HCT116 (cell line): ENCODE measurements around the gene MATK. TPM values are rescaled to one million over a fixed set of nuclear protein-coding genes. Genes with fewer than 3 reads are reported as not detected.

Source experiments
- ATAC-seq: fragments of 200-7000 bp; cut with Tn5 transposase; 2 replicates; pipeline ENCODE4 v1.9.1; 2020; ENCODE audit warnings: mild to moderate bottlenecking, moderate library complexity
- BruUV-seq: library from RNA; stranded (reverse); fragments of 400-500 nt; replicated peaks from 2 replicates; lab custom pipeline; 2021; lab: Mats Ljungman, UMichigan
- CTCF ChIA-PET: fragments of 300-600 bp; sonication (Branson Sonifier 250); formaldehyde crosslinking; loops from one replicate; lab custom pipeline; 2021; ENCODE audit warnings: antibody characterized with exemption; lab: Charles Lee
- POLR2A ChIA-PET: fragments of 300-600, 350-600 bp; sonication (Branson Sonifier 250); formaldehyde crosslinking; loops from one replicate; lab custom pipeline; 2021; ENCODE audit warnings: antibody characterized with exemption; lab: Charles Lee
- RAD21 ChIA-PET, 2 experiments: fragments of 300-600 bp; sonication (Branson Sonifier 250); formaldehyde crosslinking; loops; one replicate each; lab custom pipeline; 2023; ENCODE audit warnings: low total read pairs in 2 of 2; ENCODE audit not compliant: uncharacterized antibody in 2 of 2, unreplicated experiment in 2 of 2, low non-redundant PET in 1 of 2; lab: Charles Lee
- DNase-seq: peaks from one replicate; pipeline ENCODE4 v3.0.0-alpha.2; 2010; ENCODE audit warnings: low read depth, low spot score
- H2AFZ ChIP-seq: fragments of 200-600 bp; shearing (Covaris generic), sonication (generic); 2 replicates; pipeline ENCODE4 v1.6.1; 2017; ENCODE audit warnings: low read depth, mixed run types, mixed read lengths, antibody characterized with exemption, low read length; ENCODE audit not compliant: poor library complexity, severe bottlenecking
- H3K27ac ChIP-seq: 2 replicates; pipeline ENCODE4 v1.5.1; 2012; ENCODE audit warnings: low read depth, low read length
- H3K27me3 ChIP-seq: fragments of 200-600 bp; sonication (generic); 2 replicates; pipeline ENCODE4 v1.6.1; 2016; ENCODE audit warnings: mixed run types, low read length, mixed read lengths; ENCODE audit not compliant: insufficient read depth
- H3K36me3 ChIP-seq, 2 experiments: fragments of 200-500 bp in 1 of 2; fragments of 200-600 bp in 1 of 2; sonication (Bioruptor generic) in 1 of 2; sonication (generic) in 1 of 2; 2 replicates each; pipeline versions ENCODE4 v1.5.1 to v1.6.1; 2014 to 2016; ENCODE audit warnings: low read length in 2 of 2, inconsistent platforms in 1 of 2, mixed read lengths in 1 of 2, mixed run types in 1 of 2; ENCODE audit not compliant: insufficient read depth in 2 of 2, control insufficient read depth in 1 of 2
- H3K4me1 ChIP-seq, 2 experiments: fragments of 200-600 bp in 1 of 2; sonication (generic) in 1 of 2; 2 replicates each; pipeline versions ENCODE4 v1.5.1 to v1.6.1; 2012 to 2017; ENCODE audit warnings: low read length in 2 of 2, inconsistent platforms in 1 of 2, mild to moderate bottlenecking in 1 of 2, mixed read lengths in 1 of 2, mixed run types in 1 of 2, moderate library complexity in 1 of 2; ENCODE audit not compliant: insufficient read depth in 2 of 2, control insufficient read depth in 1 of 2
- H3K4me2 ChIP-seq: fragments of 200-600 bp; sonication (generic); 2 replicates; pipeline ENCODE4 v1.6.1; 2017; ENCODE audit warnings: mixed run types, low read length, mixed read lengths
- H3K4me3 ChIP-seq, 2 experiments: fragments of 200-600 bp in 1 of 2; sonication (generic) in 1 of 2; replicated peaks in 1 of 2; 2 replicates each; pipeline ENCODE4 v1.5.1; 2011 to 2016; ENCODE audit warnings: low read length in 2 of 2, control low read depth in 1 of 2, low read depth in 1 of 2, mild to moderate bottlenecking in 1 of 2, mixed read lengths in 1 of 2, mixed run types in 1 of 2
- H3K79me2 ChIP-seq: fragments of 200-600 bp; sonication (generic); 2 replicates; pipeline ENCODE4 v1.6.1; 2017; ENCODE audit warnings: mild to moderate bottlenecking, mixed run types, low read length, moderate library complexity, mixed read lengths; ENCODE audit not compliant: insufficient read depth
- H3K9ac ChIP-seq: fragments of 200-600 bp; sonication (generic); 2 replicates; pipeline ENCODE4 v1.6.1; 2016; ENCODE audit warnings: low read length, mixed read lengths
- H3K9me2 ChIP-seq: fragments of 200-600 bp; sonication (generic), shearing (Covaris generic); 2 replicates; pipeline ENCODE4 v1.6.1; 2017; ENCODE audit warnings: mixed run types, mild to moderate bottlenecking, moderate library complexity; ENCODE audit not compliant: insufficient read depth
- H3K9me3 ChIP-seq, 2 experiments: fragments of 200-500 bp in 1 of 2; fragments of 200-600 bp in 1 of 2; sonication (Bioruptor generic) in 1 of 2; sonication (generic) in 1 of 2; 2 replicates each; pipeline ENCODE4 v1.6.1; 2014 to 2017; ENCODE audit warnings: low read length in 2 of 2, mixed read lengths in 2 of 2, inconsistent platforms in 1 of 2, low read depth in 1 of 2, mild to moderate bottlenecking in 1 of 2, mixed run types in 1 of 2, moderate library complexity in 1 of 2; ENCODE audit not compliant: control insufficient read depth in 1 of 2, insufficient read depth in 1 of 2
- H4K20me1 ChIP-seq: fragments of 200-600 bp; sonication (generic), shearing (Covaris generic); 2 replicates; pipeline ENCODE4 v1.6.1; 2017; ENCODE audit warnings: mixed run types, mild to moderate bottlenecking, moderate library complexity; ENCODE audit not compliant: insufficient read depth
- ATF3 ChIP-seq: IDR thresholded peaks from 2 replicates; pipeline ENCODE4 v1.6.1; 2012
- EGR1 ChIP-seq: IDR thresholded peaks from 2 replicates; pipeline ENCODE4 v1.6.1; 2012; ENCODE audit warnings: low read depth
- ELF1 ChIP-seq: IDR thresholded peaks from 2 replicates; pipeline ENCODE4 v1.6.1; 2012; ENCODE audit warnings: low read depth, borderline replicate concordance
- FOSL1 ChIP-seq: IDR thresholded peaks from 2 replicates; pipeline ENCODE4 v1.6.1; 2012; ENCODE audit warnings: low read depth
- POLR2A ChIP-seq: IDR thresholded peaks from 2 replicates; pipeline ENCODE4 v1.7.0; 2011; ENCODE audit warnings: borderline replicate concordance; ENCODE audit not compliant: insufficient read depth, insufficient read length; ENCODE audit errors: extremely low read depth
- POLR2AphosphoS5 ChIP-seq: IDR thresholded peaks from 2 replicates; pipeline ENCODE4 v1.6.1; 2011; ENCODE audit warnings: mild to moderate bottlenecking, low read depth, low read length, moderate library complexity
- RAD21 ChIP-seq: IDR thresholded peaks from 2 replicates; pipeline ENCODE4 v1.6.1; 2012; ENCODE audit warnings: low read depth, mild to moderate bottlenecking
- SP1 ChIP-seq: IDR thresholded peaks from 2 replicates; pipeline ENCODE4 v1.6.1; 2012; ENCODE audit warnings: low read depth
- YY1 ChIP-seq: IDR thresholded peaks from 2 replicates; pipeline ENCODE4 v1.6.1; 2011; ENCODE audit warnings: low read length, low read depth, moderate library complexity, mild to moderate bottlenecking; ENCODE audit not compliant: insufficient replicate concordance; ENCODE audit errors: extremely low read depth
- ZNF274 ChIP-seq: fragments of 200-500 bp; sonication (Bioruptor generic); IDR thresholded peaks from 2 replicates; pipeline ENCODE4 v1.6.1; 2014; ENCODE audit warnings: mild to moderate bottlenecking, low read depth, low read length, inconsistent platforms
- intact Hi-C: fragments of 100-400 bp; cut with micrococcal nuclease; formaldehyde crosslinking; loops from 2 replicates; pipeline ENCODE4 v1.10.0; 2022
- total RNA-seq: library from RNA; stranded (reverse); gene quantifications from one replicate; pipeline ENCODE4 v1.2.1, GENCODE V29; 2021; ENCODE audit not compliant: unreplicated experiment
- TF ChIP-seq, protein P1 (sequence below): IDR thresholded peaks from 2 replicates; pipeline ENCODE4 v1.6.1; 2012; ENCODE audit warnings: low read depth

MATK gene
- total RNA-seq, 1 experiment from 2014 or later, result not detected

DNA sequence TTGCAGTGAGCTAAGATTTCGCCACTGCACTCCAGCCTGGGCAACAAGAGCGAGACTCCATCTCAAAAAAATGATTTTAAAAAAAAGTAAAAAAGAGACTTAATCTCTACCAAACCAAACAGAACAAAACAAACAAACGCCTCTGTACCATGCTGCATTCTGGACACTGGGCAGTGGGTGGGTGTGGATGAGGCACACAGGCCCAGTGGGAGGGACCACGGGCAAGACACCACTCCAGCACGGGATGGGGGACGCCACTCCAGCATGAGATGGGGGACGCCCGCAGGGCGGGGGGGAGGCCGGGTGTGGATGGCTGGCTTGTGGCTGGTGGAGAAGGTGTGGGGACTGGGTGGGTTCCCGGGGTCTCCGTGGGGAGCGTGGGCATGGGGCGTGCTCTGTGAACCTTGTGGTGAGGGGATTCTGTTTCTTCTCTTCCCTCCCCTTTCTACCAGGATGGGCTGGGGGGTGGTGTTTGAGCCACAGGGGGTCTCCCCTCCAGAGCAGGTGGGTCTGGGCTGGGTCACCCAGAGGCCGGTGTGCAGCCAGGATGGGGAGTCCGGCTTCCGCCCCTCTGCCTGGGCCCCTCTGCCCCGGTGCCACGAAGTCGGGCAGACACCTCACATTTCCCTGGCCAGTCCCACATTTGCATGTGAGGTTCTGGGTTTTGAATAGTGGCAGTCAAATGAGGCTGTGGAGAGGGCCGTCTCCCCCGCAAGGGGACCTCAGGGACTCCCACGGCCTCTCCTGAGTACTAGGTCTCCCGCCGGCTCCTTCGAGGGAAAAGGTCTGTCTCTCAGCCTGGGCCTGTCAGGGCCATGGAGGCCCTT is 23.9 kb upstream of the MATK start:
- ATAC-seq, result no peak
- Histone ChIP-seq H3K79me2 (no peaks in the 10 kb centered on the region), H3K4me3 (no peak overlapping the region), H3K9ac (no peak overlapping the region), H3K27ac (no peak overlapping the region), H3K9me3 (peaks cover 0 to 5% of the 10 kb centered on the region in 2 experiments; a peak in 2 of 4 replicates), H3K27me3 (no peaks in the 10 kb centered on the region), H3K4me1 (no peaks in the 10 kb centered on the region), H3K9me2 (no peaks in the 10 kb centered on the region), H3K4me2 (no peak overlapping the region), H2AFZ (no peak overlapping the region), H4K20me1 (no peaks in the 10 kb centered on the region), H3K36me3 (no peaks in the 10 kb centered on the region)
- intact Hi-C loops, result no loop called here
- ChIA-PET POLR2A (no interaction called here), RAD21 (no interaction called here), CTCF (no interaction called here)
- no peak for DNase-seq
- TF ChIP-seq EGR1 (no peak), POLR2AphosphoS5 (no peak), RAD21 (no peak), ZNF274 (no peak), FOSL1 (no peak), YY1 (no peak), ELF1 (no peak), SP1 (no peak), ATF3 (no peak), POLR2A (no peak)
- TF ChIP-seq, protein P1, sequence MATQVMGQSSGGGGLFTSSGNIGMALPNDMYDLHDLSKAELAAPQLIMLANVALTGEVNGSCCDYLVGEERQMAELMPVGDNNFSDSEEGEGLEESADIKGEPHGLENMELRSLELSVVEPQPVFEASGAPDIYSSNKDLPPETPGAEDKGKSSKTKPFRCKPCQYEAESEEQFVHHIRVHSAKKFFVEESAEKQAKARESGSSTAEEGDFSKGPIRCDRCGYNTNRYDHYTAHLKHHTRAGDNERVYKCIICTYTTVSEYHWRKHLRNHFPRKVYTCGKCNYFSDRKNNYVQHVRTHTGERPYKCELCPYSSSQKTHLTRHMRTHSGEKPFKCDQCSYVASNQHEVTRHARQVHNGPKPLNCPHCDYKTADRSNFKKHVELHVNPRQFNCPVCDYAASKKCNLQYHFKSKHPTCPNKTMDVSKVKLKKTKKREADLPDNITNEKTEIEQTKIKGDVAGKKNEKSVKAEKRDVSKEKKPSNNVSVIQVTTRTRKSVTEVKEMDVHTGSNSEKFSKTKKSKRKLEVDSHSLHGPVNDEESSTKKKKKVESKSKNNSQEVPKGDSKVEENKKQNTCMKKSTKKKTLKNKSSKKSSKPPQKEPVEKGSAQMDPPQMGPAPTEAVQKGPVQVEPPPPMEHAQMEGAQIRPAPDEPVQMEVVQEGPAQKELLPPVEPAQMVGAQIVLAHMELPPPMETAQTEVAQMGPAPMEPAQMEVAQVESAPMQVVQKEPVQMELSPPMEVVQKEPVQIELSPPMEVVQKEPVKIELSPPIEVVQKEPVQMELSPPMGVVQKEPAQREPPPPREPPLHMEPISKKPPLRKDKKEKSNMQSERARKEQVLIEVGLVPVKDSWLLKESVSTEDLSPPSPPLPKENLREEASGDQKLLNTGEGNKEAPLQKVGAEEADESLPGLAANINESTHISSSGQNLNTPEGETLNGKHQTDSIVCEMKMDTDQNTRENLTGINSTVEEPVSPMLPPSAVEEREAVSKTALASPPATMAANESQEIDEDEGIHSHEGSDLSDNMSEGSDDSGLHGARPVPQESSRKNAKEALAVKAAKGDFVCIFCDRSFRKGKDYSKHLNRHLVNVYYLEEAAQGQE, result no peak
- no TSS peak for BruUV-seq
